H1 (cell line): ENCODE results near the gene CUL4A.

Source experiments
- CEBPB ChIP-seq: IDR thresholded peaks from 2 replicates; pipeline ENCODE4 v1.6.1; 2012; ENCODE audit warnings: low read depth, low read length
- EP300 ChIP-seq, 2 experiments: IDR thresholded peaks; 1 replicate in 1 of 2; 2 replicates in 1 of 2; pipeline ENCODE4 v1.6.1; 2011 to 2012; ENCODE audit warnings: low read depth in 2 of 2, low read length in 2 of 2, mild to moderate bottlenecking in 2 of 2, borderline replicate concordance in 1 of 2, inconsistent platforms in 1 of 2, moderate library complexity in 1 of 2
- EZH2 ChIP-seq: fragments of 200-600 bp; sonication (generic); IDR thresholded peaks from 2 replicates; pipeline ENCODE4 v1.7.1; 2012; ENCODE audit warnings: low read depth, mild to moderate bottlenecking, moderate library complexity, low read length, inconsistent platforms; ENCODE audit not compliant: severe bottlenecking
- GTF2F1 ChIP-seq: IDR thresholded peaks from 2 replicates; pipeline ENCODE4 v1.6.1; 2012; ENCODE audit warnings: low read depth, low read length, improper control_type of control experiment, borderline replicate concordance
- POLR2A ChIP-seq, 2 experiments: IDR thresholded peaks; 1 replicate in 1 of 2; 2 replicates in 1 of 2; pipeline ENCODE4 v1.6.1; 2011; ENCODE audit warnings: low read depth in 2 of 2, low read length in 2 of 2, mild to moderate bottlenecking in 2 of 2; ENCODE audit errors: control extremely low read depth in 1 of 2
- SRF ChIP-seq: IDR thresholded peaks from 2 replicates; pipeline ENCODE4 v1.6.1; 2011; ENCODE audit warnings: mild to moderate bottlenecking, low read depth, low read length, moderate library complexity
- TAF1 ChIP-seq: IDR thresholded peaks from 2 replicates; pipeline ENCODE4 v1.6.1; 2011; ENCODE audit warnings: mild to moderate bottlenecking, low read depth, low read length
- TEAD4 ChIP-seq: IDR thresholded peaks from 2 replicates; pipeline ENCODE4 v1.6.1; 2012; ENCODE audit warnings: low read depth, low read length, inconsistent platforms, mixed read lengths
- TF ChIP-seq, protein P1 (sequence below), 3 experiments: IDR thresholded peaks; 1 replicate in 2 of 3; 2 replicates in 1 of 3; pipeline versions ENCODE4 v1.5.1 to v1.6.1; 2011; ENCODE audit warnings: low read length in 3 of 3, mild to moderate bottlenecking in 3 of 3, inconsistent platforms in 2 of 3, low read depth in 1 of 3, moderate library complexity in 1 of 3; ENCODE audit not compliant: insufficient read depth in 1 of 3; ENCODE audit errors: control extremely low read depth in 1 of 3

DNA sequence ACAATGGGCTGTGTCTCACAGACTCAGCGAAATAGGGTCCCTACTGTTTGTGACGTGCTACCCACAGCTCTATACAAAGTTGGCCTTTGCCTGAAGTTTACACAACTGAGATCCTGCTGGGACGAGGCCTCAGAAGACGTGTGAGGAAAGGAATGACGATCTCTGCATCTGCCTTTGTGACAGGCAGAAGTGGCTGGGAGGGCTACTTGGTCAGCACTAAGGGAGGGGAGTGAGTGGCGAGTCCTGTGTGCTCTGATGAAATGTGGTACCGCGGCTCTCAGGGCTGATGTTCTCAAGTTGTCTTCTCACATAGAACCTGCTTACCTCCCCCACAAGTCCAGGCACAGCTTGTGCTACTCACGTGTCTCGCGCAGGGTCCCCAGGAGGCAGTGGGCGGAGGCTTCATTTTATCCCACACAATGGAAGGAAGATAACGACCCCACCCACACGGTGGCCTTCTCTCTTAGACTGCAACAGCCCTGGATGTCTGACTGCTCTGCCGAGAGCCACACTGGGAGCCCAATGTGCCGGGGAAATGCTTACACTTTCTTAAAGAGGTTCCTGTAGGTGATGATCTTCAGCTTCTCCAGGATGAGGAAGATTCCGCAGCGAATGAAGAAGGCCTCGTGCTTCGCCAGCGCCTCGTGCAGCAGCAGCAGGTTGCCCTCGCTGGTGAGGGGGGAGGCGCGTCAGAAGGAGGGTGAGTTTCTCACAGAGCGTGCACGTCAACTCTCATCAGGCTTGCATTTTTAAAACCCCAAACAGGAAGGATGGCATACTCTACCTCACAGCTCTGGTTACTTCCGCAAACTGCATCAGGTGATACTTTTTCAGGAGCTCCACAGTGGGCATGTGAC, 29.8 kb upstream of the CUL4A start:
- TF ChIP-seq POLR2A (IDR thresholded peaks at IDR 0.05; ENCODE audit: control extremely low read depth in 1 of 2, low read depth in 2 of 2, low read length in 2 of 2) (no peak), EP300 (IDR thresholded peaks at IDR 0.05; ENCODE audit: borderline replicate concordance in 1 of 2, low read depth in 2 of 2, low read length in 2 of 2) (no peak), CEBPB (no peak), TAF1 (no peak), TEAD4 (no peak), GTF2F1 (no peak), SRF (no peak), EZH2 (no peak)
- TF ChIP-seq, protein P1, sequence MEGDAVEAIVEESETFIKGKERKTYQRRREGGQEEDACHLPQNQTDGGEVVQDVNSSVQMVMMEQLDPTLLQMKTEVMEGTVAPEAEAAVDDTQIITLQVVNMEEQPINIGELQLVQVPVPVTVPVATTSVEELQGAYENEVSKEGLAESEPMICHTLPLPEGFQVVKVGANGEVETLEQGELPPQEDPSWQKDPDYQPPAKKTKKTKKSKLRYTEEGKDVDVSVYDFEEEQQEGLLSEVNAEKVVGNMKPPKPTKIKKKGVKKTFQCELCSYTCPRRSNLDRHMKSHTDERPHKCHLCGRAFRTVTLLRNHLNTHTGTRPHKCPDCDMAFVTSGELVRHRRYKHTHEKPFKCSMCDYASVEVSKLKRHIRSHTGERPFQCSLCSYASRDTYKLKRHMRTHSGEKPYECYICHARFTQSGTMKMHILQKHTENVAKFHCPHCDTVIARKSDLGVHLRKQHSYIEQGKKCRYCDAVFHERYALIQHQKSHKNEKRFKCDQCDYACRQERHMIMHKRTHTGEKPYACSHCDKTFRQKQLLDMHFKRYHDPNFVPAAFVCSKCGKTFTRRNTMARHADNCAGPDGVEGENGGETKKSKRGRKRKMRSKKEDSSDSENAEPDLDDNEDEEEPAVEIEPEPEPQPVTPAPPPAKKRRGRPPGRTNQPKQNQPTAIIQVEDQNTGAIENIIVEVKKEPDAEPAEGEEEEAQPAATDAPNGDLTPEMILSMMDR (IDR thresholded peaks at IDR 0.05; ENCODE audit: control extremely low read depth in 1 of 3, insufficient read depth in 1 of 3, low read depth in 1 of 3, low read length in 3 of 3): no peak
